Activated CD4-positive, alpha-beta T cell treated with anti-CD3 and anti-CD28 coated beads, Interleukin-2, amount 10 ng/mL, durations not matched to agents 7 days and 5 days (primary cell): ENCODE data around the gene DAZL. TPM values are rescaled to one million over a fixed set of nuclear protein-coding genes. Genes with fewer than 3 reads are reported as not detected.
"Not testable (repeated sequence)": the region's sequence is repeated elsewhere in the genome, so short reads cannot be mapped to it uniquely, and the experiment has no call there.

Source experiments
- CTCF ChIA-PET: fragments of 350-600 bp; sonication (Branson Sonifier 250); formaldehyde crosslinking; loops from one replicate; lab custom pipeline; 2021; ENCODE audit warnings: antibody characterized with exemption; lab: Charles Lee
- POLR2A ChIA-PET: fragments of 350-600 bp; sonication (Branson Sonifier 250); formaldehyde crosslinking; loops from one replicate; lab custom pipeline; 2021; ENCODE audit warnings: antibody characterized with exemption; lab: Charles Lee
- DNase-seq: peaks from one replicate; pipeline ENCODE4 v3.0.0-alpha.2; 2020
- H3K27ac Mint-ChIP-seq: one replicate; pipeline ENCODE4 v1.8.0; 2021; ENCODE audit warnings: mild to moderate bottlenecking, moderate library complexity, mixed read lengths
- H3K27me3 Mint-ChIP-seq: one replicate; pipeline ENCODE4 v1.8.0; 2021; ENCODE audit warnings: mixed read lengths
- H3K36me3 Mint-ChIP-seq: one replicate; pipeline ENCODE4 v1.8.0; 2021; ENCODE audit warnings: low read depth, mixed read lengths
- H3K4me1 Mint-ChIP-seq: one replicate; pipeline ENCODE4 v1.8.0; 2021; ENCODE audit warnings: mixed read lengths
- H3K4me3 Mint-ChIP-seq: one replicate; pipeline ENCODE4 v1.8.0; 2021; ENCODE audit warnings: mild to moderate bottlenecking, moderate library complexity, mixed read lengths
- H3K9me3 Mint-ChIP-seq: one replicate; pipeline ENCODE4 v1.8.0; 2021; ENCODE audit warnings: mixed read lengths
- total RNA-seq, 2 experiments: library from RNA; stranded (reverse); gene quantifications; one replicate each; pipeline ENCODE4 v1.2.3, GENCODE V29; 2021

Gene DAZL, protein sequence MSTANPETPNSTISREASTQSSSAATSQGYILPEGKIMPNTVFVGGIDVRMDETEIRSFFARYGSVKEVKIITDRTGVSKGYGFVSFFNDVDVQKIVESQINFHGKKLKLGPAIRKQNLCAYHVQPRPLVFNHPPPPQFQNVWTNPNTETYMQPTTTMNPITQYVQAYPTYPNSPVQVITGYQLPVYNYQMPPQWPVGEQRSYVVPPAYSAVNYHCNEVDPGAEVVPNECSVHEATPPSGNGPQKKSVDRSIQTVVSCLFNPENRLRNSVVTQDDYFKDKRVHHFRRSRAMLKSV
- total RNA-seq: not detected

DNA sequence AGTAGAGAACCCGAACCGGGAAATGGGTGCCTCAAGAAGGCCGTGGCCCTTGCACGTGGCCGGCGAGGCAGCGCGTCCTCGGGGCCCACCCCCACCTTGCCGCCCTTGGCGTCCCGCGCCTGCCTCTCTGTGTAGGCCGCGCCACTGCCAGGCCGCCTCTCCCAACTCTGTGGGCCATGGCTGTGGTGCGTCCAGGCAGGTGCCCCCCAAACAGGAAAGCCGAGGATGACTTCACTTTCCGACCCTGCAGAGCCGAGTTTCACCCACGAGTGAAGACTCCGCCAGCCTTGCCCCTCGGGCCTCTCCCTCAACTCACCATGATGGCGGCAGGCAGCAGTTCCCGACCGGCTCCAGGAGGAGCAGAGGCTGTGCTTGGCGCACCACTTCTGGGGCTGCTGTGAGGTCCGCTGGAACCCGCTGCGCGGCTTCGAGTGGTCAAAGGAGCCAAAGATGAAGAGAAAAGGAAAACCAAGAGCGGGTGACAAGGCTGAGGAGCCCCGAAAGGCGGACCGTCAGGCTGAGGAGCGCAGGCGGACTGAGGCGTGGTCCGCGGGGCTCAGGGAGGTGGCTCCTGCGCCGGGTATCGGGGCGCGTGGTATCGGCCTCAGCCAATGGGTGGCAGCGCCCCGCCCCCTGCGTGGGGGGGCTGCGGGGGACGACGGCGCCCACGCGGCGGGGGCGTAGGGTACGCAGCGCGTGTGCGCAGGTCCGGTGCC is at the start of gene DAZL:
TSS of gene DAZL (minus strand) at position 537 of the 716 bp plus-strand sequence. CDS start at position 319, 218 bp downstream.
- Mint-ChIP-seq H3K4me3 (no peak within 1 kb of the TSS), H3K27ac (no peak within 1 kb of the TSS), H3K9me3 (no peaks in the 10 kb centered on the region), H3K27me3 (peaks cover 22% of the 10 kb centered on the region), H3K4me1 (peaks cover 6% of the 10 kb centered on the region), H3K36me3 (no peaks in the 10 kb centered on the region)
- POLR2A ChIA-PET: no interaction called here
- no peak for DNase-seq
- CTCF ChIA-PET: no interaction called here

DNA sequence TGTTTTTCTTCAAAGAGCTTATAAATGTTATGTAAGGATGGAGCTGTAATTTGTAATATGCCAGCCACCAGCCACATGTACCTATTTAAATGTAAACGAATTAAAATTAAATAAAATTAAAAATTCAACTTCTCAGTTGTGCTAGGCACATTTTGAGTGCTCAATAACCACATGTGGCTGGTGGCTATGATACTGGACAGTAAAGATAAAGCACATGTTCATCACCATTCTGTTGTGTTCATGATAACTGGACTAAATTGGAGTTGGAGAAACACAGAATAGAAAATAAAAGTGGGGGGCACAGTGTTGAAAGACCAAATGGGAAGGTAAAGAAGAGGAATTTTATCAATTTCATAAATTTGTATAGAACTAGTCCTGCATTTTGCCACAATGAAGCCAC is 49.8 kb upstream of the DAZL start:
- Mint-ChIP-seq H3K9me3 (peaks cover 2% of the 10 kb centered on the region), H3K4me3 (no peak overlapping the region), H3K4me1 (no peaks in the 10 kb centered on the region), H3K27me3 (peaks cover 8% of the 10 kb centered on the region), H3K27ac (no peak overlapping the region), H3K36me3 (no peaks in the 10 kb centered on the region)
- CTCF ChIA-PET: no interaction called here
- POLR2A ChIA-PET: no interaction called here
- DNase-seq: no peak

DNA sequence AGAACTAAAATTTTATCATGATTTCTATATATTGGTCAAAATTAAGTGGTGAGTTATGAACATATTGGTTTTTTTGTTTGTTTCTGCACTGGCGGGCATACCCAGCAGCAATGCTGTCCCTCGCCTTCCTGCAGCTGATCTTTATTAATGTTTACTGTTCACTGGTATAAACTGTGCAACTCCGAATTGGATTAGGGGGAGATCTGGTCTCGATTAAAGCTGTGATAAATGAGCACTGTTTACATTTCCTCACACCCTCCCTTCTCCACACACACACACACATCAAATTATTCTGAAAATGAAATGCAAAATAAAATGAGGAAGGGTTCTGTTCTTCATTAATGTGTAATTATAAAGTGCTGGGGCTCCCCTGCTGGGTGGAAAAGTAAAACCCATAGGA is 48.5 kb upstream of the DAZL start:
- no peaks in the 10 kb centered on the region for H3K4me1 Mint-ChIP-seq
- CTCF ChIA-PET: no interaction called here
- POLR2A ChIA-PET: no interaction called here

GRCh38 chr3:16647668-16648067 is 42.4 kb upstream of the DAZL start:
- ChIA-PET CTCF (no interaction called here), POLR2A (no interaction called here)
- Mint-ChIP-seq H3K27ac (no peak overlapping the region), H3K9me3 (peaks cover 2% of the 10 kb centered on the region), H3K4me3 (no peak overlapping the region), H3K4me1 (no peaks in the 10 kb centered on the region), H3K36me3 (no peaks in the 10 kb centered on the region), H3K27me3 (peaks cover 9% of the 10 kb centered on the region)
- DNase-seq: no peak

More for the DNA sequence above, 48.5 kb upstream of the DAZL start:
- peaks cover 2% of the 10 kb centered on the region for H3K9me3 Mint-ChIP-seq
- no peaks in the 10 kb centered on the region for H3K36me3 Mint-ChIP-seq
- H3K4me3 Mint-ChIP-seq: no peak overlapping the region
- H3K27me3 Mint-ChIP-seq: peaks cover 10% of the 10 kb centered on the region
- no peak for DNase-seq
- no peak overlapping the region for H3K27ac Mint-ChIP-seq

- H3K4me3 Mint-ChIP-seq: no peak overlapping the region
- H3K27me3 Mint-ChIP-seq: peaks cover 12% of the 10 kb centered on the region
- ChIA-PET CTCF (interaction anchor here (0.6 kb wide), 1 partner anchor 570 kb away, joined by 5 read pairs; no protein-coding TSS in a partner anchor), POLR2A (no interaction called here)
- no peaks in the 10 kb centered on the region for H3K4me1 Mint-ChIP-seq
- no peaks in the 10 kb centered on the region for H3K9me3 Mint-ChIP-seq
- no peak for DNase-seq
- H3K27ac Mint-ChIP-seq: no peak overlapping the region
- no peaks in the 10 kb centered on the region for H3K36me3 Mint-ChIP-seq
These were observed 34.6 kb upstream of the DAZL start for GRCh38 chr3:16639806-16640205.

- ChIA-PET POLR2A (no interaction called here), CTCF (no interaction called here)
- Mint-ChIP-seq H3K4me3 (no peak overlapping the region), H3K9me3 (no peaks in the 10 kb centered on the region), H3K36me3 (no peaks in the 10 kb centered on the region), H3K27me3 (peaks cover 13% of the 10 kb centered on the region), H3K4me1 (no peaks in the 10 kb centered on the region), H3K27ac (no peak overlapping the region)
- no peak for DNase-seq
These were observed 28.7 kb upstream of the DAZL start for GRCh38 chr3:16633948-16634347.

DNA sequence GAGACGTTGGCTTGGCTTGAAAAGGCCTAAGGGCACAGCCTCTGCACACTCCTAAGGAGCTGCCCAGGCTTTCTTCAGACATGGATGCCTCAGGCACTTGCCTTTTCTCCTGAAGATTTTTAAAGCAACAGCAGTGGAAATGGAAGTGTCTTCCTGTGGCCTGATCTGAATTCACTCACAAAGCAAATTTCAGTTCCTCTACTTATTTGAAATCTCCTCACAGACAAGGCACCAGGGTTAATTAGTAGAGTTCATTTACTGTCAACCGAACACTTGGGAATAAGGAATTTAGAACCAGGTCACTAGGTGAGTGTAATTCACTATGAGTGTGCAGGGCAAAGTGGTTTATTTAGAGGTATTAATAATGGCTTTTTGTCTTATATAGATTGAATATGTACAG is 27.2 kb upstream of the DAZL start:
- ChIA-PET CTCF (no interaction called here), POLR2A (no interaction called here)
- Mint-ChIP-seq H3K9me3 (no peaks in the 10 kb centered on the region), H3K36me3 (no peaks in the 10 kb centered on the region), H3K27ac (no peak overlapping the region), H3K4me1 (no peaks in the 10 kb centered on the region), H3K4me3 (no peak overlapping the region), H3K27me3 (peaks cover 16% of the 10 kb centered on the region)
- no peak for DNase-seq

DNA sequence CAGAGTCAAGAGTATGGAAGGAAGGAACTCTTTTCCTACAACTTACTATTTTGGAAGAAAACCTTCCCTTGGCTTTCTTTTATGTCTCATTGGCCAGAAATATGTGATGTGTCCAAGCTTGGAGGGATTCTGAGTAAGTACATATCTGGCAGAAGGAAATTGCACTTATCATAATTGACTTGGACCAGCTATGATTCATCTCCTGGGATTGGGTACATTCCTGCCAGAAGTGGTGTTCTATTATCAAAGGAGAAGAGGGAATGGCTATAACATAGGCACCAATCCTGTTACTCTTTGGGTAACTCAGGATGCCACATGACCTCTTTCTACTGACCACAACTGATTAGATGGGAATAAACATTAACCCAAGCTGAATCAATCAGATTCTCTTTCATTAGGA is 13.5 kb upstream of the DAZL start:
- H3K36me3 Mint-ChIP-seq: no peaks in the 10 kb centered on the region
- H3K9me3 Mint-ChIP-seq: peaks cover 10% of the 10 kb centered on the region
- H3K4me3 Mint-ChIP-seq: no peak overlapping the region
- no peak for DNase-seq
- no peaks in the 10 kb centered on the region for H3K4me1 Mint-ChIP-seq
- ChIA-PET POLR2A (no interaction called here), CTCF (no interaction called here)
- no peak overlapping the region for H3K27ac Mint-ChIP-seq
- H3K27me3 Mint-ChIP-seq: peaks cover 13% of the 10 kb centered on the region

GRCh38 chr3:16617155-16617554 is 11.9 kb upstream of the DAZL start:
- H3K9me3 Mint-ChIP-seq, H3K4me3 Mint-ChIP-seq, POLR2A ChIA-PET, CTCF ChIA-PET, H3K4me1 Mint-ChIP-seq, H3K27ac Mint-ChIP-seq, H3K36me3 Mint-ChIP-seq, DNase-seq: not testable (repeated sequence)
- peaks cover 16% of the 10 kb centered on the region for H3K27me3 Mint-ChIP-seq

- Mint-ChIP-seq H3K27ac (no peak overlapping the region), H3K36me3 (no peaks in the 10 kb centered on the region), H3K4me3 (no peak overlapping the region), H3K27me3 (peaks cover 22% of the 10 kb centered on the region), H3K9me3 (peaks cover 10% of the 10 kb centered on the region), H3K4me1 (no peaks in the 10 kb centered on the region)
- CTCF ChIA-PET: no interaction called here
- POLR2A ChIA-PET: no interaction called here
- DNase-seq: no peak
These were observed 10.9 kb upstream of the DAZL start for GRCh38 chr3:16616083-16616482.

GRCh38 chr3:16614033-16615031 is 9.1 kb upstream of the DAZL start:
- no peaks in the 10 kb centered on the region for H3K36me3 Mint-ChIP-seq
- CTCF ChIA-PET: no interaction called here
- H3K4me1 Mint-ChIP-seq: no peaks in the 10 kb centered on the region
- DNase-seq: no peak
- peaks cover 23% of the 10 kb centered on the region for H3K27me3 Mint-ChIP-seq
- POLR2A ChIA-PET: no interaction called here
- peaks cover 10% of the 10 kb centered on the region for H3K9me3 Mint-ChIP-seq
- H3K4me3 Mint-ChIP-seq: no peak overlapping the region
- no peak overlapping the region for H3K27ac Mint-ChIP-seq

- CTCF ChIA-PET: interaction anchor here (0.9 to 1.0 kb wide), 2 partner anchors 9 to 629 kb away, joined by 3 read pairs; no protein-coding TSS in a partner anchor
- H3K36me3 Mint-ChIP-seq: no peaks in the 10 kb centered on the region
- POLR2A ChIA-PET: no interaction called here
These were observed 4.8 kb upstream of the DAZL start for GRCh38 chr3:16609927-16610580.

More at GRCh38 chr3:16609927-16610580, 4.8 kb upstream of the DAZL start:
- DNase-seq: no peak
- H3K9me3 Mint-ChIP-seq: no peaks in the 10 kb centered on the region
- no peak overlapping the region for H3K27ac Mint-ChIP-seq
- no peaks in the 10 kb centered on the region for H3K4me1 Mint-ChIP-seq
- H3K27me3 Mint-ChIP-seq: peaks cover 16% of the 10 kb centered on the region
- H3K4me3 Mint-ChIP-seq: no peak overlapping the region
